Gastroesophageal sphincter (tissue), 3 donors: ENCODE data around the gene LAMC1.

Source experiments
- POLR2A ChIP-seq, 2 donors: fragments of 450-650 bp; IDR thresholded peaks; one replicate each; pipeline ENCODE4 v1.6.1; 2017; ENCODE audit warnings: antibody characterized with exemption in 2 of 2, mild to moderate bottlenecking in 2 of 2, moderate library complexity in 1 of 2
- TF ChIP-seq, protein P1 (sequence below), 4 experiments: fragments of 200-600 bp in 2 of 4; fragments of 450-650 bp in 2 of 4; sonication (generic) in 1 of 4; IDR thresholded peaks; one replicate each; pipeline ENCODE4 v1.5.1; 2017 to 2019; ENCODE audit warnings: antibody characterized with exemption in 4 of 4, mild to moderate bottlenecking in 2 of 4, moderate library complexity in 2 of 4

DNA sequence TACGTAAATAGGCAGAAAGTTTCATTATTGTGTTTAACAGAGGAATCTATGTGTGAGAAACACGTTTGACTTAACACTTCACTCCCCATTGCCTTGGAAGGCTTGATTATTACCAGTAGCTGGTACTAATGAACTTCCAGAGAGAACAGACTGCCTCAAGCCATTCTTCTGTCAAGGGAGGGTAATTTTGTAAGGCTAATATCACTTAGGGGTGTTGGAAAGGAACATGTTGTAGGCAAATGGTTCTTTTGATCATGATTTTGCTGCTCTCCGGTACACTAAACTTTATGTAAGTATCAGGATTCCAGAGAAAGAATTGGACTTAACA, 1.8 kb downstream of the LAMC1 start:
- TF ChIP-seq, protein P1, sequence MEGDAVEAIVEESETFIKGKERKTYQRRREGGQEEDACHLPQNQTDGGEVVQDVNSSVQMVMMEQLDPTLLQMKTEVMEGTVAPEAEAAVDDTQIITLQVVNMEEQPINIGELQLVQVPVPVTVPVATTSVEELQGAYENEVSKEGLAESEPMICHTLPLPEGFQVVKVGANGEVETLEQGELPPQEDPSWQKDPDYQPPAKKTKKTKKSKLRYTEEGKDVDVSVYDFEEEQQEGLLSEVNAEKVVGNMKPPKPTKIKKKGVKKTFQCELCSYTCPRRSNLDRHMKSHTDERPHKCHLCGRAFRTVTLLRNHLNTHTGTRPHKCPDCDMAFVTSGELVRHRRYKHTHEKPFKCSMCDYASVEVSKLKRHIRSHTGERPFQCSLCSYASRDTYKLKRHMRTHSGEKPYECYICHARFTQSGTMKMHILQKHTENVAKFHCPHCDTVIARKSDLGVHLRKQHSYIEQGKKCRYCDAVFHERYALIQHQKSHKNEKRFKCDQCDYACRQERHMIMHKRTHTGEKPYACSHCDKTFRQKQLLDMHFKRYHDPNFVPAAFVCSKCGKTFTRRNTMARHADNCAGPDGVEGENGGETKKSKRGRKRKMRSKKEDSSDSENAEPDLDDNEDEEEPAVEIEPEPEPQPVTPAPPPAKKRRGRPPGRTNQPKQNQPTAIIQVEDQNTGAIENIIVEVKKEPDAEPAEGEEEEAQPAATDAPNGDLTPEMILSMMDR (IDR thresholded peaks at IDR 0.05), result no peak
- no peak for TF ChIP-seq POLR2A (IDR thresholded peaks at IDR 0.05)
